SK-N-SH treated with all-trans-retinoic acid at 6 μM for 48 hours (cell line): ENCODE measurements around the gene LPCAT3.

ENCODE experiments used
- ARNTL ChIP-seq: fragments of 450-650 bp; formaldehyde crosslinking; IDR thresholded peaks from 2 replicates; pipeline ENCODE4 v1.5.0; 2020; ENCODE audit warnings: low read depth, mild to moderate bottlenecking, moderate library complexity, borderline replicate concordance
- BACH2 ChIP-seq: fragments of 250-450 bp; sonication (Bioruptor Pico); IDR thresholded peaks from 2 replicates; pipeline ENCODE4 v1.9.0; 2021; ENCODE audit warnings: mild to moderate bottlenecking, borderline replicate concordance
- PPARA ChIP-seq: fragments of 250-450 bp; sonication (Bioruptor Pico); IDR thresholded peaks from 2 replicates; pipeline ENCODE4 v1.5.0; 2020; ENCODE audit warnings: mild to moderate bottlenecking, borderline replicate concordance
- ZFP3 ChIP-seq: fragments of 250-450 bp; sonication (Bioruptor Pico); IDR thresholded peaks from 2 replicates; pipeline ENCODE4 v1.5.0; 2020; ENCODE audit warnings: mild to moderate bottlenecking, moderate library complexity
- ZFP30 ChIP-seq: fragments of 450-650 bp; formaldehyde crosslinking; IDR thresholded peaks from 2 replicates; pipeline ENCODE4 v1.5.0; 2022; ENCODE audit warnings: mild to moderate bottlenecking, moderate library complexity
- ZNF565 ChIP-seq: fragments of 450-650 bp; formaldehyde crosslinking; conservative IDR thresholded peaks from 2 replicates; pipeline ENCODE4 v1.5.0; 2020; ENCODE audit warnings: low read depth, mild to moderate bottlenecking, moderate library complexity
- ZNF8 ChIP-seq: fragments of 450-650 bp; formaldehyde crosslinking; IDR thresholded peaks from 2 replicates; pipeline ENCODE4 v1.5.0; 2020; ENCODE audit warnings: mild to moderate bottlenecking, moderate library complexity

DNA sequence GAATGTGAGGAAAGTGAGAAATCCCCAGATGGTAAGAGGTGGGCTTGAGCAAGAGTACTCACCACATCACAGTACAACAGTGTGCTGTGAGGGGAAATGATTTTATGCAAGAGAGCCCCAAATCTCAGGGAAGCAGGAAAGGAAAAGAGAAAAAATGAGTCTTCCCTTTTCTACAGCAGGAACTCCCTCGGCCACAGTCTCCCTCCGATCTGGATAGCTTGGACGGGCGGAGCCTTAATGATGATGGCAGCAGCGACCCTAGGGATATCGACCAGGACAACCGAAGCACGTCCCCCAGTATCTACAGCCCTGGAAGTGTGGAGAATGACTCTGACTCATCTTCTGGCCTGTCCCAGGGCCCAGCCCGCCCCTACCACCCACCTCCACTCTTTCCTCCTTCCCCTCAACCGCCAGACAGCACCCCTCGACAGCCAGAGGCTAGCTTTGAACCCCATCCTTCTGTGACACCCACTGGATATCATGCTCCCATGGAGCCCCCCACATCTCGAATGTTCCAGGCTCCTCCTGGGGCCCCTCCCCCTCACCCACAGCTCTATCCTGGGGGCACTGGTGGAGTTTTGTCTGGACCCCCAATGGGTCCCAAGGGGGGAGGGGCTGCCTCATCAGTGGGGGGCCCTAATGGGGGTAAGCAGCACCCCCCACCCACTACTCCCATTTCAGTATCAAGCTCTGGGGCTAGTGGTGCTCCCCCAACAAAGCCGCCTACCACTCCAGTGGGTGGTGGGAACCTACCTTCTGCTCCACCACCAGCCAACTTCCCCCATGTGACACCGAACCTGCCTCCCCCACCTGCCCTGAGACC, 82.7 kb downstream of the LPCAT3 start:
- TF ChIP-seq PPARA (no peak), ZFP3 (CRISPR knock-in tag) (no peak), ZNF565 (CRISPR knock-in tag) (no peak), ZNF8 (no peak), BACH2 (CRISPR knock-in tag) (no peak), ZFP30 (CRISPR knock-in tag) (no peak), ARNTL (CRISPR knock-in tag) (no peak)
